ENCODE data around the gene SLC6A11.

SLC6A11 gene

GRCh38 chr3:10845001-10845761, 29.2 kb downstream of the SLC6A11 start:
- DNase-seq: no peak

- DNase-seq: peak; percentile 2
Measured at GRCh38 chr3:10845839-10846656, 30.0 kb downstream of the SLC6A11 start.

- no peak for DNase-seq
Measured at GRCh38 chr3:10846657-10846975, 30.6 kb downstream of the SLC6A11 start.

GRCh38 chr3:10848261-10848660, 32.2 kb downstream of the SLC6A11 start:
- DNase-seq: peak; percentile 20

GRCh38 chr3:10852066-10852808, 36.2 kb downstream of the SLC6A11 start:
- DNase-seq: no peak

- no peak for DNase-seq
Measured at GRCh38 chr3:10855083-10855870, 39.2 kb downstream of the SLC6A11 start.

GRCh38 chr3:10855871-10856662, 40.0 kb downstream of the SLC6A11 start:
- no peak for DNase-seq

GRCh38 chr3:10857235-10857634, 41.2 kb downstream of the SLC6A11 start:
- no peak for DNase-seq

- DNase-seq: no peak
Measured at GRCh38 chr3:10858091-10858490, 42.1 kb downstream of the SLC6A11 start.

- DNase-seq: peak; percentile 2
Measured at GRCh38 chr3:10867384-10867783, 51.4 kb downstream of the SLC6A11 start.

- DNase-seq: no peak
Measured at GRCh38 chr3:10869460-10869859, 53.4 kb downstream of the SLC6A11 start.

- DNase-seq: no peak
Measured at GRCh38 chr3:10870296-10870695, 54.3 kb downstream of the SLC6A11 start.

- no peak for DNase-seq
Measured at GRCh38 chr3:10873415-10873814, 57.4 kb downstream of the SLC6A11 start.

- no peak for DNase-seq
Measured at GRCh38 chr3:10875914-10876313, 59.9 kb downstream of the SLC6A11 start.

GRCh38 chr3:10876661-10877060, 60.6 kb downstream of the SLC6A11 start:
- no peak for DNase-seq

- no peak for DNase-seq
Measured at GRCh38 chr3:10882851-10883250, 66.8 kb downstream of the SLC6A11 start.

GRCh38 chr3:10883478-10884234, 67.6 kb downstream of the SLC6A11 start:
- peak; percentile 12 for DNase-seq

GRCh38 chr3:10887015-10887414, 71.0 kb downstream of the SLC6A11 start:
- DNase-seq: no peak

- no peak for DNase-seq
Measured at GRCh38 chr3:10888518-10889090, 72.6 kb downstream of the SLC6A11 start.

GRCh38 chr3:10889206-10889960, 73.4 kb downstream of the SLC6A11 start:
- no peak for DNase-seq
